NCI-H1105 treated with DMSO at 0.1 percent for 48 hours (cell line): Measurements from ENCODE around the gene CBFA2T2.
"Not testable (repeated sequence)": the region's sequence is repeated elsewhere in the genome, so short reads cannot be mapped to it uniquely, and the experiment has no call there.

Experiments used
- DNase-seq: peaks from one replicate; lab custom pipeline; 2025; lab: John Stamatoyannopoulos, UW

CBFA2T2 gene

GRCh38 chr20:33624399-33624798, 134.5 kb downstream of the CBFA2T2 start:
- no peak for DNase-seq

GRCh38 chr20:33626190-33626589, 136.3 kb downstream of the CBFA2T2 start:
- no peak for DNase-seq

- DNase-seq: no peak
These were observed 137.8 kb downstream of the CBFA2T2 start for GRCh38 chr20:33627577-33628216.

GRCh38 chr20:33629533-33629932, 139.6 kb downstream of the CBFA2T2 start:
- DNase-seq: no peak

- no peak for DNase-seq
These were observed 140.1 kb downstream of the CBFA2T2 start for GRCh38 chr20:33629979-33630378.

GRCh38 chr20:33630507-33630906, 140.6 kb downstream of the CBFA2T2 start:
- DNase-seq: no peak

GRCh38 chr20:33631910-33632309, 142.0 kb downstream of the CBFA2T2 start:
- DNase-seq: not testable (repeated sequence)

- DNase-seq: no peak
These were observed 145.4 kb downstream of the CBFA2T2 start for GRCh38 chr20:33635341-33635740.

- DNase-seq: no peak
These were observed 146.9 kb downstream of the CBFA2T2 start for GRCh38 chr20:33636776-33637175.

GRCh38 chr20:33640287-33640686, 150.4 kb downstream of the CBFA2T2 start:
- no peak for DNase-seq

GRCh38 chr20:33644313-33645071, 154.6 kb downstream of the CBFA2T2 start:
- DNase-seq: no peak

GRCh38 chr20:33645072-33645358, 155.1 kb downstream of the CBFA2T2 start:
- no peak for DNase-seq

GRCh38 chr20:33645396-33645795, 155.5 kb downstream of the CBFA2T2 start:
- no peak for DNase-seq

GRCh38 chr20:33646191-33646590, 156.3 kb downstream of the CBFA2T2 start:
- DNase-seq: no peak

GRCh38 chr20:33646959-33647602, 157.2 kb downstream of the CBFA2T2 start:
- not testable (repeated sequence) for DNase-seq

- DNase-seq: no peak
These were observed 157.9 kb downstream of the CBFA2T2 start for GRCh38 chr20:33647603-33648395.

GRCh38 chr20:33648396-33649004, 158.6 kb downstream of the CBFA2T2 start:
- no peak for DNase-seq

- DNase-seq: no peak
These were observed 159.3 kb downstream of the CBFA2T2 start for GRCh38 chr20:33649201-33649681.

GRCh38 chr20:33650111-33650752, 160.3 kb downstream of the CBFA2T2 start:
- no peak for DNase-seq

- peak; percentile 66 for DNase-seq
These were observed 161.1 kb downstream of the CBFA2T2 start for GRCh38 chr20:33650753-33651561.
